AG04449 (cell line): ENCODE data around the gene CAVIN1.
"Not testable (repeated sequence)": the region's sequence is repeated elsewhere in the genome, so short reads cannot be mapped to it uniquely, and the experiment has no call there.

Experiments
- CTCF ChIA-PET: fragments of 350-600 bp; formaldehyde crosslinking; extraction: SDS; loops from one replicate; lab custom pipeline; 2021; ENCODE audit warnings: antibody characterized with exemption; lab: Yijun Ruan, JAX
- POLR2A ChIA-PET: fragments of 400-600, 350-600 bp; formaldehyde crosslinking; extraction: SDS; loops from one replicate; lab custom pipeline; 2020; ENCODE audit warnings: antibody characterized with exemption, inconsistent platforms; lab: Yijun Ruan, JAX
- DNase-seq: peaks from one replicate; pipeline ENCODE4 v3.0.0-alpha.2; 2010; ENCODE audit warnings: low read depth, low spot score
- H3K4me3 ChIP-seq: 2 replicates; pipeline ENCODE4 v1.5.1; 2011; ENCODE audit warnings: low read depth, mild to moderate bottlenecking, control low read depth, low read length
- TF ChIP-seq, protein P1 (sequence below): IDR thresholded peaks from one replicate; pipeline ENCODE4 v1.5.1; 2011; ENCODE audit warnings: mild to moderate bottlenecking, moderate library complexity, low read length, control low read depth, inconsistent platforms; ENCODE audit not compliant: insufficient read depth; ENCODE audit errors: missing control alignments

CAVIN1 gene

DNA sequence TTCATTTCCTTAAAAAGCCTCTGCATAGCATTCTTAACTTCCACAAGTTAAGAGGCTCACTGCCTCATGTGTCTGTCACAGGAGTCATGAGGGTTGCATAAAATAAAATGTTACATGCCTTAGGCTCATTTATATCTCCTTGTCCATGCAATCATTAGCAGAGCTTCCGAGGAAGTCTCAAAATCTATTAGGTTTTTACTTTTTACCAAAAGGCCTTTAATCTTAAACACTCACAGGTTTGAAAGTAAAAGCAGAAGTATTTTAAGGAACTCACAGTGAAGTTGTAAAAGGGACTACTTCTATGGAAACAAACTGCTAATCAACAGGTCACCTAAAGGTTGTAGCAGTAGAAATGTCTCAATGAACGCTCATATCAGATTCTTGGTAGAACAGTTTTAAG is 30.4 kb upstream of the CAVIN1 start:
- TF ChIP-seq, protein P1, sequence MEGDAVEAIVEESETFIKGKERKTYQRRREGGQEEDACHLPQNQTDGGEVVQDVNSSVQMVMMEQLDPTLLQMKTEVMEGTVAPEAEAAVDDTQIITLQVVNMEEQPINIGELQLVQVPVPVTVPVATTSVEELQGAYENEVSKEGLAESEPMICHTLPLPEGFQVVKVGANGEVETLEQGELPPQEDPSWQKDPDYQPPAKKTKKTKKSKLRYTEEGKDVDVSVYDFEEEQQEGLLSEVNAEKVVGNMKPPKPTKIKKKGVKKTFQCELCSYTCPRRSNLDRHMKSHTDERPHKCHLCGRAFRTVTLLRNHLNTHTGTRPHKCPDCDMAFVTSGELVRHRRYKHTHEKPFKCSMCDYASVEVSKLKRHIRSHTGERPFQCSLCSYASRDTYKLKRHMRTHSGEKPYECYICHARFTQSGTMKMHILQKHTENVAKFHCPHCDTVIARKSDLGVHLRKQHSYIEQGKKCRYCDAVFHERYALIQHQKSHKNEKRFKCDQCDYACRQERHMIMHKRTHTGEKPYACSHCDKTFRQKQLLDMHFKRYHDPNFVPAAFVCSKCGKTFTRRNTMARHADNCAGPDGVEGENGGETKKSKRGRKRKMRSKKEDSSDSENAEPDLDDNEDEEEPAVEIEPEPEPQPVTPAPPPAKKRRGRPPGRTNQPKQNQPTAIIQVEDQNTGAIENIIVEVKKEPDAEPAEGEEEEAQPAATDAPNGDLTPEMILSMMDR: no peak
- no peak overlapping the region for H3K4me3 ChIP-seq
- CTCF ChIA-PET: interaction anchor here (0.7 to 2.3 kb wide), 2 partner anchors 14 to 21 kb away, joined by 3 to 7 read pairs; no protein-coding TSS in a partner anchor
- POLR2A ChIA-PET: interaction anchor here (1.2 kb wide), 1 partner anchor 30 kb away, joined by 3 read pairs; the partner anchor contains the start of gene CAVIN1
- DNase-seq: no peak

DNA sequence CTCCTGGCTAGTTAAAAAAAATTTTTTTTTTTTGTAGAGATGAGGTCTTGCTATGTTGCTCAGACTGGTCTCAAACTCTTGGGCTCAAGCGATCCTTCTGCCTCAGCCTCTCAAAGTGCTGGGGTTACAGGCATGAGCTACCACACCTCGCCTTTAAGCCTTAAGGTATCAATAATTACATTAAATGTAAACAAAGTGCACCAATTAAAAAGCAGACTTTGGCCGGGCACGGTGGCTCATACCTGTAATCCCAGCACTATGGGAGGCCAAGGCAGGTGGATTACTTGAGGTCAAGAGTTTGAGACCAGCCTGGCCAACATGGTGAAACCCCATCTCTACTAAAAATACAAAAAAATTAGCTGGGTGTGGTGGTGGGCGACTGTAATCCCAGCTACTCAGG is 28.2 kb upstream of the CAVIN1 start:
- CTCF ChIA-PET: interaction anchor here (1.3 kb wide), 1 partner anchor 139 kb away, joined by 3 read pairs; no protein-coding TSS in a partner anchor
- H3K4me3 ChIP-seq, DNase-seq, POLR2A ChIA-PET: not testable (repeated sequence)

DNA sequence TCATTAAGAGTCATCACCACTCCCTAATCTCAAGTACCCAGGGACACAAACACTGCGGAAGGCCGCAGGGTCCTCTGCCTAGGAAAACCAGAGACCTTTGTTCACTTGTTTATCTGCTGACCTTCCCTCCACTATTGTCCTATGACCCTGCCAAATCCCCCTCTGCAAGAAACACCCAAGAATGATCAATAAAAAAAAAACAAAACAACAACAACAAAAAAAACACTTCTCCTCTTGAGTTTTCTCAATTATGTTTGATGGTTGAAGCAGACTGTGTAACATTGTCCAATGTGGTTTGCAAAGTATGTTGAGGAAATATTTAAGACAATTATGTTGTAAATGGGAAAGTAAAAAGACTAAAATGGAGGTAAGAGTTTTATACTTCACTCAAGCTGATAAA is 26.8 kb upstream of the CAVIN1 start:
- H3K4me3 ChIP-seq, POLR2A ChIA-PET, DNase-seq: not testable (repeated sequence)
- CTCF ChIA-PET: interaction anchor here (1.0 kb wide), 1 partner anchor 10 kb away, joined by 4 read pairs; no protein-coding TSS in a partner anchor

DNA sequence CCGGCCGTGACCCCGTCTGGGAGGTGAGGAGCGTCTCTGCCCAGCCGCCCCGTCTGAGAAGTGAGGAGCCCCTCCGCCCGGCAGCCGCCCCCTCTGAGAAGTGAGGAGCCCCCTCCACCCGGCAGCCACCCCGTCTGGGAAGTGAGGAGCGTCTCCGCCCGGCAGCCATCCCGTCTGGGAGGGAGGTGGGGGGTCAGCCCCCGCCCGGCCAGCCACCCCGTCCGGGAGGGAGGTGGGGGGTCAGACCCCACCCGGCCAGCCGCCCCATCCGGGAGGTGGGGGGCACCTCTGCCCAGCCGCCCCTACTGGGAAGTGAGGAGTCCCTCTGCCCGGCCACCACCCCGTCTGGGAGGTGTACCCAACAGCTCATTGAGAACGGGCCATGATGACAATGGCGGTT is 26.1 kb upstream of the CAVIN1 start:
- H3K4me3 ChIP-seq, DNase-seq, CTCF ChIA-PET, POLR2A ChIA-PET: not testable (repeated sequence)

DNA sequence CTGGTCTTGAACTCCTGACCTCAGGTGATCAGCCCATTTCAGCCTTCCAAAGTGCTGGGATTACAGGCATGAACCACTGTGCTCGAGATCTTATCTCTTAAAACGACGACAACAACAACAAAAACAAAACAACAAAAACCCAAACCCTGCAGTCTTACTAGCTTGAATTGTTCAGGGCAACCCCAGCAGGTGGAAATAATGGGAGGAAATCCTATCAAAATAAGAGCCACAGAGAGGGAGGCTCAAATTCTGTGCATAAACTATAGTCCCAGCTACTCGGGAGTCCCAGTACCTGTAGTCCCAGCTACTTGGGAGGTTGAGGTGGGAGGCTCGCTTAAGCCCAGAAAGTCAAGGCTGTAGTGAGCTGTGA is 19.1 kb upstream of the CAVIN1 start:
- POLR2A ChIA-PET: interaction anchor here (0.6 to 1.3 kb wide), 2 partner anchors 19 to 248 kb away, joined by 3 to 4 read pairs; partner anchors contain the start of gene CAVIN1
- no peak for DNase-seq
- no peak overlapping the region for H3K4me3 ChIP-seq
- CTCF ChIA-PET: interaction anchor here (0.6 to 1.8 kb wide), 3 partner anchors 11 to 85 kb away, joined by 3 to 10 read pairs (median 8); no protein-coding TSS in a partner anchor
- TF ChIP-seq, protein P1: no peak

DNA sequence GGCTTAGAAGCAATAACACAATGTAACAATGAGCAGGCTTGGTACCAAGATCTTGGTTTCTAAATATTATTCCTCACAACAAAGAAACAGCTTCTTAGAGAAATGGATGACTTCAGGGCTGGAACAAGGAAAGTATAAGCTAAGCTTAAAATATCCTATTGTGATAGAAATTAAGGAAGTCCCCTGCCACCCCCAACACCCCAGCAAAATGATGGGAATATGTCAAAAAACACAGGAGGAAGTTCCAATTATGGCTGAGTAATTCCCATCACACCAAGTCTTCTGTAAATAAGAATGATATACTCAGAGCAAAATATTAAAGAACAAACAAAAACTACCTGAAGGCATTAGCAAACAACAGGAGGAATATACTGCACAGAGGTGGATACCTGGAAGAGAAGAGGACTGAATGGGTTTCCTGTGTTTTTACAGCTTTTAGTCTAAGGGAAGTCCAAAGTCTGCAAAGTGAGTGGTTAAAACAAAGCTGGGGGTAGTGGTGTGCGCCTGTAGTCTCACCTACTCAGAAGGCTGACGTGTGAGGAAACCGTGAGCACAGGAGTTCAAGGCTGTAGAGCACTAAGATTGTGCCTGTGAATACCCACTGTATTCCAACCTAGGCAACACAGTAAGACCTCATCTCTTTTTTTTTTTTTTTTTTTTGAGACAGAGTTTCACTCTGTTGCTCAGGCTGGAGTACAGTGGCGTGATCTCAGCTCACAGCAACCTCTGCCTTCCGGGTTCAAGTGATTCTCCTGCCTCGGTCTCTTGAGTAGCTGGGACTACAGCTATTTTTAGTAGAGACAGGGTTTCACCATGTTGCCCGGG is 18.5 kb upstream of the CAVIN1 start:
- ChIA-PET CTCF (interaction anchor here (0.6 to 1.9 kb wide), 6 partner anchors 11 to 276 kb away, joined by 3 to 10 read pairs (median 6); no protein-coding TSS in a partner anchor), POLR2A (interaction anchor here (0.6 to 1.3 kb wide), 3 partner anchors 18 to 249 kb away, joined by 3 to 4 read pairs (median 3); partner anchors contain the start of gene CAVIN1)
- DNase-seq: no peak
- TF ChIP-seq, protein P1: no peak
- no peak overlapping the region for H3K4me3 ChIP-seq

DNA sequence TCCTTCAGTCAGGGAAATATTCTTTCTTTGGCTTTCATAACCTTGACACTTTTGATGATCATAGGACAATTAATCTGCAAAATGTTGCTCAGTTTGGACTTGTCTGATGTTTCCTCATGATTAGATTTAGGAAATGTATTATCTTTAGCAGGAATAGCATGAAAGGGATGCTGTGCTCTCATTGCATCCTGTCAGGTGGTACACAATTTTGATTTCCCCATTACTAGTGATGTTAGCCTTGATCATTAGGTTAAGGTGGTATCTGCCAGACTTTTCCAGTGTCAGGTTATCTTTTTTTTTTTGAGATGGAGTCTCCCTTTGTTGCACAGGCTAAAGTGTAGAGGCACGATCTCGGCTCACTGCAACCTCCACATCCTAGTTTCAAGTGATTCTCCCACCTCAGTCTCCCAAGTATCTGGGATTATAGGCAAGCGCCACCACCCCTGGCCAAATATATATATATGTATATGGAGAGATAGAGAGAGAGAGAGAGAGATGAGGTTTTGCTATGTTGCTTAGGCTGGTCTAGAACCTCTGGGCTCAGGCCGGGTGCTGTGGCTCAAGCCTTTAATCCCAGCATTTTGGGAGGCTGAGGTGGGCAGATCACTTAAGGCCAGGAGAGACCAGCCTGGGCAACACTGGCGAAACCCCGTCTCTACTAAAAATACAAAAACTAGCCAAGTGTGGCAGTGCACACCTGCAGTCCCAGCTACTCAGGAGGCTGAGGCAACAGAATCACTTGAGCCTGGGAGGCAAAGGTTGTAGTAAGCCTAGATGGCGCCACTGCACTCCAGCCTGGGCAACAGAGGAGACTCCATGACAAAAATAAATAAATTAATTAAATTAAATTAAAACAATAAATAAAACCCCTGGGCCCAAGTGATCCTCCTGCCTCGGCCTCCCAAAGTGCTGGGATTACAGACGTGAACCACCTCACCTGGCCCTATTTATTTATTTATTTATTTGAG is 15.8 kb upstream of the CAVIN1 start:
- ChIA-PET CTCF (interaction anchor here (0.8 to 2.4 kb wide), 5 partner anchors 9 to 28 kb away, joined by 3 to 9 read pairs (median 7); no protein-coding TSS in a partner anchor), POLR2A (no interaction called here)
- TF ChIP-seq, protein P1: peak; percentile 29
- H3K4me3 ChIP-seq: no peak overlapping the region
- no peak for DNase-seq
